GM12878 (cell line): Measurements from ENCODE around the gene LARP1B. TPM values are rescaled to one million over a fixed set of nuclear protein-coding genes. Genes with fewer than 3 reads are reported as not detected.

Experiments used
- ATAC-seq: fragments of 200-7000 bp; cut with Tn5 transposase; 3 replicates; pipeline ENCODE4 v1.9.1; 2020; ENCODE audit warnings: mild to moderate bottlenecking, moderate library complexity
- BruUV-seq: library from RNA; stranded (reverse); fragments of 400-500 nt; replicated peaks from 2 replicates; lab custom pipeline; 2021; lab: Mats Ljungman, UMichigan
- CTCF ChIA-PET: fragments of 300-600 bp; sonication (Branson Sonifier 250); formaldehyde crosslinking; extraction: SDS; loops from one replicate; lab custom pipeline; 2021; ENCODE audit warnings: inconsistent platforms; lab: Yijun Ruan, JAX
- POLR2A ChIA-PET: fragments of 350-600 bp; formaldehyde crosslinking; extraction: SDS; loops from one replicate; lab custom pipeline; 2021; ENCODE audit warnings: inconsistent platforms; lab: Charles Lee
- RAD21 ChIA-PET: fragments of 300-600 bp; sonication (Branson Sonifier 250); formaldehyde crosslinking; loops from one replicate; lab custom pipeline; 2023; ENCODE audit warnings: antibody characterized with exemption; ENCODE audit not compliant: unreplicated experiment; lab: Charles Lee
- SMC1A ChIA-PET: fragments of 300-600 bp; sonication (Branson Sonifier 250); formaldehyde crosslinking; loops from one replicate; lab custom pipeline; 2023; ENCODE audit not compliant: unreplicated experiment, uncharacterized antibody; lab: Charles Lee
- DNase-seq: peaks from one replicate; pipeline ENCODE4 v3.0.0-alpha.2; 2011; ENCODE audit warnings: low read depth, low spot score
- FAIRE-seq: peaks from 3 replicates; lab custom pipeline; 2011; peaks lifted over from hg19 to GRCh38; lab: Jason Lieb, UNC
- H2AFZ ChIP-seq: 2 replicates; pipeline ENCODE4 v1.6.0; 2011; ENCODE audit warnings: low read depth, low read length, control low read depth; ENCODE audit not compliant: control insufficient read depth
- H3K27ac ChIP-seq: 2 replicates; pipeline ENCODE4 v1.5.1; 2011; ENCODE audit warnings: control low read depth; ENCODE audit not compliant: control insufficient read depth, insufficient read depth
- H3K27me3 ChIP-seq, 2 experiments: replicated peaks in 1 of 2; 2 replicates each; pipeline versions ENCODE4 v1.6.0 to v1.6.1; 2011; ENCODE audit warnings: low read length in 1 of 2; ENCODE audit not compliant: control insufficient read depth in 2 of 2, insufficient read depth in 2 of 2
- H3K36me3 ChIP-seq, 2 experiments: 2 replicates each; pipeline ENCODE4 v1.5.1; 2011; ENCODE audit warnings: low read length in 1 of 2; ENCODE audit not compliant: control insufficient read depth in 2 of 2, insufficient read depth in 2 of 2
- H3K4me1 ChIP-seq: 2 replicates; pipeline ENCODE4 v1.6.1; 2011; ENCODE audit warnings: mild to moderate bottlenecking, low read length, moderate library complexity, mixed read lengths; ENCODE audit not compliant: control insufficient read depth, insufficient read depth
- H3K4me2 ChIP-seq: 2 replicates; pipeline ENCODE4 v1.6.0; 2011; ENCODE audit warnings: control low read depth; ENCODE audit not compliant: control insufficient read depth, insufficient read depth
- H3K4me3 ChIP-seq: fragments of 200-600 bp; sonication (generic); 2 replicates; pipeline ENCODE4 v1.5.1; 2016
- H3K79me2 ChIP-seq: 2 replicates; pipeline ENCODE4 v1.6.0; 2011; ENCODE audit warnings: low read length; ENCODE audit not compliant: control insufficient read depth, insufficient read depth
- H3K9ac ChIP-seq: 2 replicates; pipeline ENCODE4 v1.8.0; 2011; ENCODE audit warnings: low read length, control low read depth, mixed read lengths; ENCODE audit not compliant: control insufficient read depth, insufficient read depth
- H3K9me3 ChIP-seq: replicated peaks from 3 replicates; pipeline ENCODE4 v1.5.1; 2011; ENCODE audit warnings: mild to moderate bottlenecking, low read length; ENCODE audit not compliant: control insufficient read depth, insufficient read depth
- H4K20me1 ChIP-seq: 2 replicates; pipeline ENCODE4 v1.6.0; 2011; ENCODE audit not compliant: control insufficient read depth, insufficient read depth
- BCL3 ChIP-seq: IDR thresholded peaks from 2 replicates; pipeline ENCODE4 v1.6.1; 2011; ENCODE audit warnings: borderline replicate concordance, low read depth, mild to moderate bottlenecking, moderate library complexity, low read length; ENCODE audit not compliant: insufficient read depth, poor library complexity, severe bottlenecking
- FOXK2 ChIP-seq: fragments of 450-650 bp; IDR thresholded peaks from 2 replicates; pipeline ENCODE4 v1.6.1; 2017; ENCODE audit warnings: mild to moderate bottlenecking, moderate library complexity
- HDAC6 ChIP-seq: fragments of 200-600 bp; sonication (generic); IDR thresholded peaks from one replicate; pipeline ENCODE4 v1.8.0; 2017; ENCODE audit warnings: antibody characterized with exemption; ENCODE audit not compliant: unreplicated experiment
- HDGF ChIP-seq: fragments of 450-650 bp; IDR thresholded peaks from 2 replicates; pipeline ENCODE4 v1.6.1; 2016; ENCODE audit warnings: antibody characterized with exemption
- IKZF1 ChIP-seq: fragments of 450-650 bp; conservative IDR thresholded peaks from 2 replicates; pipeline ENCODE4 v1.6.1; 2017; ENCODE audit warnings: antibody characterized with exemption, mild to moderate bottlenecking
- IRF5 ChIP-seq: fragments of 450-650 bp; IDR thresholded peaks from 2 replicates; pipeline ENCODE4 v1.6.1; 2017; ENCODE audit warnings: borderline replicate concordance
- KAT2A ChIP-seq: conservative IDR thresholded peaks from 2 replicates; pipeline ENCODE4 v1.6.1; 2011; ENCODE audit warnings: low read depth, low read length; ENCODE audit not compliant: control insufficient read depth
- MEF2B ChIP-seq: fragments of 450-650 bp; IDR thresholded peaks from 2 replicates; pipeline ENCODE4 v1.6.1; 2018; ENCODE audit warnings: mild to moderate bottlenecking, moderate library complexity; ENCODE audit not compliant: partially characterized antibody, poor library complexity, severe bottlenecking
- NFIC ChIP-seq: IDR thresholded peaks from 2 replicates; pipeline ENCODE4 v1.6.1; 2012; ENCODE audit warnings: low read depth, mild to moderate bottlenecking, inconsistent platforms, low read length, moderate library complexity
- NKRF ChIP-seq: fragments of 450-650 bp; conservative IDR thresholded peaks from 2 replicates; pipeline ENCODE4 v1.6.1; 2017; ENCODE audit warnings: mild to moderate bottlenecking, moderate library complexity
- SIX5 ChIP-seq: IDR thresholded peaks from 2 replicates; pipeline ENCODE4 v1.6.1; 2011; ENCODE audit warnings: mild to moderate bottlenecking, low read depth, low read length, moderate library complexity; ENCODE audit not compliant: severe bottlenecking
- SKIL ChIP-seq: fragments of 450-650 bp; IDR thresholded peaks from 2 replicates; pipeline ENCODE4 v1.6.1; 2017; ENCODE audit warnings: mild to moderate bottlenecking, low read depth, inconsistent platforms; ENCODE audit not compliant: poor library complexity, severe bottlenecking
- TCF3 ChIP-seq: IDR thresholded peaks from 2 replicates; pipeline ENCODE4 v1.6.1; 2012; ENCODE audit warnings: low read depth, mild to moderate bottlenecking, low read length, borderline replicate concordance; ENCODE audit not compliant: insufficient read depth
- TCF7 ChIP-seq: IDR thresholded peaks from 2 replicates; pipeline ENCODE4 v1.6.1; 2014; ENCODE audit warnings: antibody characterized with exemption, borderline replicate concordance
- ZZZ3 ChIP-seq: IDR thresholded peaks from 2 replicates; pipeline ENCODE4 v1.6.1; 2011; ENCODE audit warnings: low read depth; ENCODE audit not compliant: control insufficient read depth, insufficient read length
- WGBS: methylation state at CpG from one replicate; pipeline ENCODE4 v1.1.6; 2016; ENCODE audit warnings: low lambda C conversion rate; ENCODE audit not compliant: insufficient replicate concordance, insufficient coverage; ENCODE audit errors: missing lambda C conversion rate; 5-methylcytosine and 5-hydroxymethylcytosine counted together
- in situ Hi-C: fragments of 300-500 bp; cut with MboI; formaldehyde crosslinking; loops from 9 replicates; pipeline ENCODE4 v1.14.3; 2018; ENCODE audit warnings: mixed read lengths
- intact Hi-C: fragments of 100-400 bp; cut with micrococcal nuclease; formaldehyde crosslinking; loops from one replicate; pipeline ENCODE4 v1.14.2; 2022; ENCODE audit not compliant: unreplicated experiment
- polyA plus RNA-seq, 11 experiments: library from polyadenylated mRNA; depleted of rRNA in 4 of 11; unstranded in 6 of 11; stranded (reverse) in 5 of 11; fragments of >200 nt; fragmentation: Nextera tagmentation in 4 of 11; fragmentation: Illumina TruSeq in 1 of 11; extraction: Ambion mirVana in 4 of 11; extraction: Trizol in 1 of 11; gene quantifications; 1 replicate in 1 of 11; 2 replicates in 10 of 11; pipeline versions ENCODE4 v1.2.1 to v1.2.3, GENCODE V29; 2011 to 2016; ENCODE audit warnings: inconsistent platforms in 2 of 11, missing spikeins in 2 of 11, low read depth in 1 of 11
- total RNA-seq, 4 experiments: library from RNA; depleted of rRNA in 3 of 4; stranded (reverse); fragments of >200 nt in 3 of 4; fragmentation: Illumina TruSeq in 1 of 4; extraction: Trizol in 1 of 4; gene quantifications; 2 replicates each; pipeline versions ENCODE4 v1.2.1 to v1.2.3, GENCODE V29; 2013 to 2021

LARP1B gene
- total and polyA plus RNA-seq, 10 of the 15 experiments (the other 5 are each of a cell fraction or from before 2014, with no cell fraction given), result 9.2 to 30.9 (median 14.7) TPM

- ATAC-seq (no peak), DNase-seq (no peak), FAIRE-seq (no peak)
- ChIA-PET SMC1A (interaction anchor here (1.2 kb wide), 2 partner anchors 14 to 67 kb away, joined by 3 read pairs; no protein-coding TSS in a partner anchor), CTCF (interaction anchor here (0.6 kb wide), 1 partner anchor 56 kb away, joined by 3 read pairs; no protein-coding TSS in a partner anchor), POLR2A (no interaction called here), RAD21 (no interaction called here)
- Histone ChIP-seq H3K9ac (no peak overlapping the region), H3K4me3 (no peak overlapping the region), H3K27ac (no peak overlapping the region), H3K27me3 (no peaks in the 10 kb centered on the region), H3K4me2 (no peak overlapping the region), H2AFZ (no peak overlapping the region), H3K9me3 (no peaks in the 10 kb centered on the region), H3K79me2 (no peaks in the 10 kb centered on the region), H3K4me1 (no peaks in the 10 kb centered on the region), H3K36me3 (no peaks in the 10 kb centered on the region), H4K20me1 (no peaks in the 10 kb centered on the region)
- intact Hi-C loops, result no loop called here
- in situ Hi-C loops, result no loop called here
- BruUV-seq, result no TSS peak
- 85% methylated on average over 4 of the region's 4 CpGs for WGBS
- TF ChIP-seq KAT2A (no peak), IKZF1 (no peak), TCF3 (no peak), TCF7 (no peak), HDAC6 (no peak), IRF5 (no peak), MEF2B (no peak), SIX5 (no peak), ZZZ3 (no peak), BCL3 (no peak), FOXK2 (no peak), HDGF (no peak), SKIL (no peak), NFIC (no peak), NKRF (no peak)
Observed at GRCh38 chr4:128163177-128164117, 102.3 kb downstream of the LARP1B start.
